RKO (cell line): ENCODE data around the gene RAB14.
"Not testable (repeated sequence)": the region's sequence is repeated elsewhere in the genome, so short reads cannot be mapped to it uniquely, and the experiment has no call there.

Source experiments
- DNase-seq: peaks from one replicate; pipeline ENCODE4 v3.0.0-alpha.2; 2016; ENCODE audit warnings: low spot score

Gene RAB14

GRCh38 chr9:121191235-121191634, 10.4 kb downstream of the RAB14 start:
- no peak for DNase-seq

GRCh38 chr9:121189660-121190059, 12.0 kb downstream of the RAB14 start:
- DNase-seq: no peak

GRCh38 chr9:121189006-121189405, 12.7 kb downstream of the RAB14 start:
- no peak for DNase-seq

- no peak for DNase-seq
Measured at GRCh38 chr9:121187636-121188305, 13.9 kb downstream of the RAB14 start.

DNA sequence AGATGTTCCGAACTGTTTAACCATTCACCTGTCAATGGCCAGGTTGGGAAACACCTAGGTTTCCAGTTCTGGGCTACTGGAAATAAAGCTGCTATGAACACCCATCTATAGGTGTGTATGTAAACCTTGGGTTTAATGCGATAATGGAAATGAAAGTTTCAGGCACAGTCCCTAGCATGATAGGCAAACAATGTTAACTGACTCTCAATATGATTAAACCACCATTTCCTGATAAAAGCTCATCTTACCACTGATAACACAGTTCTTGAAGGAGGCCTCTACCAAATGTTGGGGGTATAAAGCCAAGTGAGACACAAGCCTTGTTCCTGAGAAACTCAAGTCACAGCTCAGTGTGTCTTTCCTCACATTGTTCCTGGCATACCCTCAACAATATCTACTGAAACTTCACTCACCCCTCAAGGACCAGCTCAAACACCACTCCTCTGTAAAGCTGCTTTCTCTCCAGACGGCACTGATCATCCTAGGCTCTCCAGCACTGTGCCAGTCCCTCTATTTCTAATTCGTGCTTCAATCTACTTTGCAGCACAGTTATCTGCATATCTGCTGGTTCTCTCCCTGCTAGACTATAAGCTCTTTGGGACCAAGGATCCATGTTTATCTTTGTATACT, 15.8 kb downstream of the RAB14 start:
- DNase-seq: no peak

DNA sequence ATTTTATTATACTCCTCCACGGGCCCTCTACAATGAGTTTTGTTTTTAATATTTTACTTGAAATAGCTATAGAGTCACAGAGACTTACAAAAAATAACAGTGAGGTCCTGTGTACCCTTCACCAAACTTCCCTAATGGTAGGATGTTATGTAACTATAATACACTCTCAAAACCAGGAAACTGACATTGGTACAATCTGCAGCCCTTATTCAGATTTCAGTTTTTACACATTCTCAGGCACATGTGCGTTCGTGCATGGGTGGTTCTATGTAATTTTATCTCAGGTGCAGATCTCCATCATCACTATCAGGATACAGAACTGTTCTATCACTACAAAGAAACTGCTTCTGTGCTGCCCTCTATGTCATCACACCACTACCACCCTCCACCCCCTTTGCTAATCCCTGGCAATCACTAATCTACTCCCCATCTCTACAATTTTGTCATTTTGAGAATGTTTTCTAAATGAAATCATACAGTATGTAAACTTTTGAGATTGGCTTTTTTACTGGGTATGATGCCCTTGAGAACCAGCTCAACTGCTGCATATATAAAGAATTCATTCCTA, 16.4 kb downstream of the RAB14 start:
- DNase-seq: no peak

GRCh38 chr9:121184463-121184862, 17.2 kb downstream of the RAB14 start:
- no peak for DNase-seq

GRCh38 chr9:121183666-121184423, 17.8 kb downstream of the RAB14 start:
- DNase-seq: no peak

- no peak for DNase-seq
Measured at GRCh38 chr9:121182989-121183388, 18.7 kb downstream of the RAB14 start.

- DNase-seq: no peak
Measured at GRCh38 chr9:121182101-121182836, 19.4 kb downstream of the RAB14 start.

- DNase-seq: no peak
Measured at GRCh38 chr9:121179930-121180681, 21.6 kb downstream of the RAB14 start.

DNA sequence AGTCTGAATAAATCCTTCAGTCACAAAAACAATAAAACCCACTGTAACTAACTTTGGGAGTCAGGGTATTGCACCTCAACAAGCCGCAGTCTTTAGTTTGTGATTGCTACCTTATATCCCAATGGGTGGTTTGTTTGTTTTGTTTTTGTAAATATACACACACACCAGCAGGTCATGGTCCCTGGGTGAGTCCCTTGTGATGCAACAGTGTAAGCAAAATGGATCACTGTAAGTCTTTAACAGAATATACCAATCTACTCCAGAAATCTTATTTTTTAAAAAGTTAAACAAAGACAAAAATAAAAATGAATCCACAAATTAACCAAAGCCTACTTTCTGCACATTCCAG, 22.3 kb downstream of the RAB14 start:
- not testable (repeated sequence) for DNase-seq

GRCh38 chr9:121178676-121179372, 22.8 kb downstream of the RAB14 start:
- DNase-seq: no peak

DNA sequence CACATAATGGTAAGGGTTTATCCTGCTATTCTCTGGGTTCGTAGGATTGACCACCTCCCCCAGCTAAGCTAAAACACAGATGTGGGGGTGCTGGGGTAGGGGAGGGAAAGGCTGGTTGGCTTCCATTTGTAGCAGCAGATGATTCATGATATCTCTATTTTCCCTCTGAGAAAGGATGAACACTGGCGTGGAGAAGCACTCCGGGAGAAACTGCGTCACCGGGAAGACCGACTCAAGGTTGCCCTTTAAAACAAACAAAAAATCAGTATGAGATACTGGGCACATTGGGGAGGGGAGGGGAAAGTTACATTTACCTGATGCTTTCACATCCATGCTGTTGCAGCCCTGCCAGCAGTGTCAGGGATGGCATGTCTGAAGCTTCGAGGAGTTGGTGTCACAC, 28.2 kb downstream of the RAB14 start:
- DNase-seq: no peak

DNA sequence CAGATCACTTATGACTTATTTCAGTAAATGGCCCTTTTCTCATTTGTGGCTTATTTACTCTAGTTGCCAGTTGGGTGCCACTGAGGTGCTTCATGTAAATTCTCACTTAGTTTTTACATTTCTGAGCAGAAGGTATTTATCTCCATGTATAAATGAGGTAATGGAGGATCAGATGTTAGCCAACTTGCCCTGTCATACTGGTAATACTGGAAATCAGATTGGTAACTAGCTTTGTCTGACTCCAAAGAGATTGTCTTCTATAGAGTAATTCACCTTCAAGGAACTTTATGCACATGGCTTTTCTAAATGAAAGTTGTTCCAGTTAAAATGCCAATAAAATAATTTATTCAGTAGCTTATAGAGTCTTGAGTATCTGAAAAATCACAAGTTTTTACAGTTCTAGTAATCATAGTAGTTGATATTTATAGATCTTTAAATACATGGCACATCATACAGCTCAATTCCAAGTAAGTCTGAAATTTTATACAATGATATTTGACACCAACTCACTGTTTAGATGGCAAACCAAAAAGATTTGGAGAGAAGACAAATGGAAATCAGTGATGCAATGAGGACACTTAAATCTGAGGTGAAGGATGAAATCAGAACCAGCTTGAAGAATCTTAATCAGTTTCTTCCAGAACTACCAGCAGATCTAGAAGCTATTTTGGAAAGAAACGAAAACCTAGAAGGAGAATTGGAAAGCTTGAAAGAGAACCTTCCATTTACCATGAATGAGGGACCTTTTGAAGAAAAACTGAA, 28.8 kb downstream of the RAB14 start:
- DNase-seq: no peak

- no peak for DNase-seq
Measured at GRCh38 chr9:121171236-121171635, 30.4 kb downstream of the RAB14 start.

GRCh38 chr9:121169094-121169601, 32.5 kb downstream of the RAB14 start:
- peak; percentile 61 for DNase-seq

DNA sequence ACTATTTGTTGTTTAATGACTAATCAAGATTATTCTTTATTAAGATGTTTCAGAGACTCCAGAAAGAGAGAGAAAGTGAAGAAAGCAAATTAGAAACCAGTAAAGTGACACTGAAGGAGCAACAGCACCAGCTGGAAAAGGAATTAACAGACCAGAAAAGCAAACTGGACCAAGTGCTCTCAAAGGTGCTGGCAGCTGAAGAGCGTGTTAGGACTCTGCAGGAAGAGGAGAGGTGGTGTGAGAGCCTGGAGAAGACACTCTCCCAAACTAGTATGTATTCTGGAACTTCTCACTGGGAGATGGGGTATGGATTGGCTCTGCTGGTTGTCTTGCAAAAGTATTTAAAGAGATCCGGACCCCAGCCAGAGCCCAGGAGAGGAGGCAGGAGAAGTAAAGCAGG, 33.6 kb downstream of the RAB14 start:
- DNase-seq: no peak

GRCh38 chr9:121160025-121160424, 41.6 kb downstream of the RAB14 start:
- no peak for DNase-seq

DNA sequence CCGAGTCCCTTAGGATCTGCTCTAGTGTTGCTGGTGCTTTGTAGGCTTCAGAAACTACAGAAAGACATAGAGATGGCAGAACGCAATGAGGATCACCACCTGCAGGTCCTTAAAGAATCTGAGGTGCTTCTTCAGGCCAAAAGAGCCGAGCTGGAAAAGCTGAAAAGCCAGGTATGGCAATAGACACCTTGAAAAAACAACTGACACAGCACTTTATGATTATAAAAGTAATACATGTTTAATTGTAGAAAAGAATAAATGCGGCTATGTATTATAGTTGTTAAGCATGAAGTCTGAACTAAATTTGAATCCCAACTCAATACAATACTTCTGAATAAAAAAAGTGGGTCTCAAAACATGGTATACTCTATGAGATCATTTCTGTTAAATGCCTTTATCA, 43.7 kb downstream of the RAB14 start:
- no peak for DNase-seq
